T-helper 22 cell (primary cell): ENCODE measurements around the gene ETV5.
"Not testable (repeated sequence)": the region's sequence is repeated elsewhere in the genome, so short reads cannot be mapped to it uniquely, and the experiment has no call there.

ENCODE experiments used
- DNase-seq: peaks from one replicate; pipeline ENCODE4 v3.0.0-alpha.2; 2020; ENCODE audit warnings: low read depth

Gene ETV5

DNA sequence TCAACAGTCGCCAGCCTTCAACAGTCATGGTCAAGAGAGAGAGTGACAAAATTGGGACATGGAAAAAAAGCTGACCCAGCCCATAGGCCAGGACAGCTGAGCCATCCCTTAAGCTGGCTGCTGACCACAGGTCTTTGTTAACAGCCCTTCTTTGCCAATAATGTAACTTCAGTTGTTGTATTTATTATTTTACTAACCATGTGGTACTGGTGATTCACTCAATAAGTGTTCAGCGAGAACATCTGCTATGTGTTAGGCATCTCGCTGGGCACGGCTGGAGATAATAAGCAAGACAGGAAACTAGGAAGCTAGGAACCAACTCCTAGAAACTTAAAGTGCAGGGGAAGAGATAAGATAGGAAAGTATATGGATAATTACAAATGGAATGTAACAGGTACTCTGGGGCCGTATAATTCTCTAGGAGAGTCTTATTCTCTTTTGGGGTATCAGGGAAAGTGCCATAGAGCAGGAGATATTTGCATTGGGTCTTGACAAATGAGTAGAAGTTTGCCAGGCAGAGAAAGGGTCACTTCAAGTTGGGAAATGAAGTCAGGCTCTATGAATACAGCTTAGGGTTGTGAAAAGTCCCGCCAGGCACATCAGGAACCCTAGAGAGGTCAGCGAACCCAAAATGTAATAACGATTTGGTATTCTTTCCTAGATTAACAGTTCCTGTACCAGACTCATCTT lies 87.1 kb downstream of the ETV5 start:
- DNase-seq, result no peak

DNA sequence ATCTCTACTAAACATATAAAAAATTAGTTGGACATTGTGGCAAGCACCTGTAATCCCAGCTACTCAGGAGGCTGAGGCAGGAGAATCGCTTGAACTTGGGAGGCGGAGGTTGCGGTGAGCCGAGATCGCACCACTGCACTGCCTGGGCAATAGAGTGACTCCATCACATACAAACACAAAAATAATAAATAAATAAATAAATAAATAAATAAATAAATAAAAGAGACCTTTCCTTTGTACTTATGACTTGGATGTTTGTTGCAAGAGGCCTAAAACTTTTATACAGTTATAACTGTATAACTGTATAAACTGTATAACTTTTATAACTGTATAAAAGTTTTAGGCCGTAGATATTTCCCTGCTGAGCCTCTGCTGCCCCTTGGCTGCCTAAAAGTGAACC lies 87.6 kb downstream of the ETV5 start:
- DNase-seq, result not testable (repeated sequence)

DNA sequence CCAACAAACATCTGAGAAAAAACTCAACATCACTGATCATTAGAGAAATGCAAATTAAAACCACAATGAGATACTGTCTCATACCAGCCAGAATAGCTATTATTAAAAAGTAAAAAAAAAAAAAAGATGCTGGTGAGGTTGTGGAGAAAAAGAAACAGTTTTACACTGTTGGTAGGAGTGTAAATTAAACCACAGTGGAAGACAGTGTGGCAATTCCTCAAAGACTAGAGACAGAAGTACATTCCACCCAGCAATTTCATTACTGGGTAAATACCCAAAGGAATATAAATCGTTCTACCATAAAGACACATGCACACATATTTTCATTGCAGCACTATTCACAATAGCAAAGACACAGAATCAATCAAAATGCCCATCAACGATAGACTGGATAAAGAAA lies 89.6 kb downstream of the ETV5 start:
- DNase-seq, result not testable (repeated sequence)

DNA sequence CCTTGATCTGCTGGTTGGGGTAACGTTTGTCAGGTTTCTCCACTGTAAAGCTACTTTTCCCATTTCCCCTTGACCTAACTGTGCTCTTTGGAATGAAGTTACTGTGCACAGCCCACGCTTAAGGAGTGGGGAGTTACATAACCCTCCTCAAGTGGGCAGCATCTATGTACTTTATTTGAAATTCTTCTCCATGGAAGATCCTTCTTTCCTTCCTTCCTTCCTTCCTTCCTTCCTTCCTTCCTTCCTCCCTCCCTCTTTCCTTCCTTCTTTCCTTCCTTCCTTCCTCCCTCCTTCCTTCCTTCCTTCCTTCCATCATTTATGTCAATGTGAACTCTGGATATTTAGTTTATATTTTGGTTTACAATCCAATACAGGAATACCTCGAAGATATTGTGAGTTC lies 94.0 kb downstream of the ETV5 start:
- DNase-seq, result no peak

GRCh38 chr3:186013312-186013711 lies 95.6 kb downstream of the ETV5 start:
- DNase-seq, result no peak

- DNase-seq, result no peak
Measured at GRCh38 chr3:186012137-186012536, 96.8 kb downstream of the ETV5 start.

- no peak for DNase-seq
Measured at GRCh38 chr3:186004671-186005070, 104.2 kb downstream of the ETV5 start.

GRCh38 chr3:186004209-186004608 lies 104.7 kb downstream of the ETV5 start:
- DNase-seq, result no peak

GRCh38 chr3:186003610-186004009 lies 105.3 kb downstream of the ETV5 start:
- no peak for DNase-seq

DNA sequence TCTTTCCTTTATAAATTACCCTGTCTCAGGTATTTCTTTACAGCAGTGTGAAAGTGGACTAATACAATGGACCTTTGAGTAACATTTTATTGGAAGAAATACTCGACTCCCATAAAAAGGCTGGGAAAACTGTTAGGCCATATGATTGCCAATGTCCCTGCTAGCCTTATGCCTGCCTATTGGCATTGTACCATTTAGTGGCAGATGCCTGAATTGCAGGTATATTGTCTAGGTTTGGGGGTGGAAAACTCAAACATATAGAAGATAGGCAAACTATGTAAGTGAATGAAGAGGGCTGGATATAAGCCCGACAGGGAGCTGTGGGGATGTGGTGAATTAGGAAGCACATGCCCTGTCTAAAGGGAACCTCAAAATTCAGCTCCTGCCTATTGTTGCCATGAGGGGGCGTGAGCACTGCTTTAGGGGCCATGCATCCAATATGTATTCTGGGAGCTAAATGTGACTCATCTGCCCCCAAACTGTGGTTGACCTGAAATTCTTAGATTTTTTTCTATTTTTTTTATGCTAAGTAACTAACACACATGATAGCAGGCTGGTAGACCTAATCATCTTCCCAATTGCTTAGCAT lies 105.9 kb downstream of the ETV5 start:
- no peak for DNase-seq

- DNase-seq, result no peak
Measured at GRCh38 chr3:186001842-186002241, 107.0 kb downstream of the ETV5 start.

DNA sequence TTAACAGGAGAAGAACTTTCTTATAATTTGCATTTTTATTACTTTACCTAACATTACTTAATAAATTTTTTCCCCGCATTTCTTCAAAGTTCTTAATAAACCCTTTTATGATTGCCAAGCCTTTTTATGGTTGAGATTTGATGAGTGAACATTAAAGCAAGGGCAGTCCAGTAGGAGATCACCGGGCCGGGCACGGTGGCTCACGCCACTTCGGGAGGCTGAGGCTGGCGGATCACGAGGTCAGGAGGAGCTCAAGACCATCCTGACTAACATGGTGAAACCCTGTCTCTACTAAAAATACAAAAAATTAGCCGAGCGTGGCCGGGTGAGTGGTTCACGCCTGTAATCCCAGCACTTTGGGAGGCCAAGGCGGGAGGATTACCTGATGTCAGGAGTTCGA lies 109.7 kb downstream of the ETV5 start:
- no peak for DNase-seq

DNA sequence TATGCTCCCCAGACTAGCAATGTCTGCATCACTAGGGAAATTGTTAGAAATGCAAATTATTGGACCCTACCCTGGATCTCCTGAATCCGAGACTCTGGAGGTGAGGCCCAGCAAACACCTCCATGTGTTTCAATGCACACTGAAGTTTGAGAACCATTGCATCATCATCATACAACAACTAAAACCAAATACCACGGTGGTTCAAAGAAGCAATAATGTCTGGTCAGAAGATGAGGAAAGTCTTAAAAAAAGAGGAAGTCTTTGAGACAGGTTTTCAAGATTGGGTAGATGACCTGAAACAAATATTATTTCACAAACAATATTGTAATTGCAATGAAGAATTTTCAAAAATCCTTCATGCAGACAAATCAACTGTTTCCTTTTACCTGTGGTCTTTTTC lies 110.8 kb downstream of the ETV5 start:
- no peak for DNase-seq

- no peak for DNase-seq
Measured at GRCh38 chr3:185997130-185997529, 111.8 kb downstream of the ETV5 start.
